ENCODE results near the gene TLE1. TPM values are rescaled to one million over a fixed set of nuclear protein-coding genes. Genes with fewer than 3 reads are reported as not detected.

Gene TLE1
- total and polyA plus RNA-seq, 9 of the 15 experiments (the other 6 are each of a cell fraction or from before 2014, with no cell fraction given) = 0.11 TPM; not detected in 8

GRCh38 chr9:81632599-81632998 is 56.7 kb downstream of the TLE1 start:
- 0% methylated on average over 1 of the region's 1 CpG for WGBS (ENCODE audit: insufficient coverage, low coverage, missing lambda C conversion rate)

DNA sequence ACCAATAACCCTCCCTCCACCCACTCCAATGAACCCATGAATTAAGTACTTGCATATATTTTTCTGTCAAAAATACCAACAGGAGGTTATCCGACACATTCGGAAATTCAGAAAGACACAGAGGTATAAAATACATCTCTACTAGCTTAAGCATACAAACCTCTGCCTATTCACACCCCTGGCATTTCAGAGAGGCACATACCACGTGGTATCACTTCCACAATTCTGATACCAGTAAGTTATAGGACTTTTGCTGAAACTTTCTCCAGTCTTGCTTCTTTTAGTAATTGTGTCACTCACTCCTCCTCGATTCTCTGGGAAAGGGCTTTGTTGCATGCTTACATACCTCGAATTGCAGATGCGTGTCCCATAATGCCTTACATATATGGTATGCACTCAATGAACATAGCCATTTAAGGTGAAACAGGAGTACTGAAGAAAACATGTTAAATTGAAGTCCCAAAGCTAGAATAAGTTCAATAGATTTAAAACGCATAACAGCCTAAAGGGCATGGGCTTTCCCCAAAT is 58.1 kb downstream of the TLE1 start:
- H3K36me3 ChIP-seq (ENCODE audit: control insufficient read depth, insufficient read depth, low read length) = no peaks in the 10 kb centered on the region
- no peaks in the 10 kb centered on the region for H3K9me3 ChIP-seq (replicated peaks; ENCODE audit: control insufficient read depth, insufficient read depth, low read depth, low read length)
- no peak overlapping the region for H2AFZ ChIP-seq (ENCODE audit: low read depth, low read length)
- ChIA-PET POLR2A (no interaction called here), CTCF (ENCODE audit: low intra/inter-chr PET ratio) (no interaction called here)
- WGBS (ENCODE audit: insufficient coverage, low coverage, missing lambda C conversion rate) = 0% methylated on average over 7 of the region's 7 CpGs
- FAIRE-seq (no peak), ATAC-seq (no peak), DNase-seq (ENCODE audit: extremely low read depth in 1 of 4, low spot score in 3 of 4) (no peak)
- H3K9me1 ChIP-seq (ENCODE audit: control insufficient read depth, insufficient read depth, low read length) = no peaks in the 10 kb centered on the region
- intact Hi-C loops (cut with micrococcal nuclease) = no loop called here
- no peaks in the 10 kb centered on the region for H3K27me3 ChIP-seq (ENCODE audit: control insufficient read depth in 2 of 2, insufficient read depth in 2 of 2, low read length in 2 of 2)
- no peak overlapping the region for H3K4me3 ChIP-seq
- H3K9ac ChIP-seq (ENCODE audit: insufficient read depth in 1 of 2, low read depth in 2 of 2, low read length in 2 of 2) = no peak overlapping the region
- H3K27ac ChIP-seq (ENCODE audit: extremely low read depth, low read depth, low read length) = no peak overlapping the region
- no peaks in the 10 kb centered on the region for H3K79me2 ChIP-seq (ENCODE audit: control insufficient read depth, insufficient read depth, low read length)
- H3K4me1 ChIP-seq (replicated peaks in 1 of 2; ENCODE audit: control insufficient read depth in 2 of 2, insufficient read depth in 2 of 2, low read length in 2 of 2) = no peaks in the 10 kb centered on the region
- H3K4me2 ChIP-seq (ENCODE audit: insufficient read depth, low read length) = no peak overlapping the region
- in situ Hi-C loops (cut with MboI) = no loop called here
- no peaks in the 10 kb centered on the region for H4K20me1 ChIP-seq (replicated peaks; ENCODE audit: control insufficient read depth, insufficient read depth, low read length)
- BruUV-seq (replicated peaks) = no TSS peak
- TF ChIP-seq MEF2A (IDR thresholded peaks at IDR 0.05; ENCODE audit: control insufficient read depth, low read depth, low read length) (no peak), RNF2 (IDR thresholded peaks at IDR 0.05) (no peak), KAT7 (CRISPR knock-in tag; IDR thresholded peaks at IDR 0.05; ENCODE audit: borderline replicate concordance) (no peak), SMAD2 (IDR thresholded peaks at IDR 0.05; ENCODE audit: low read depth, low read length) (no peak), ARHGAP35 (IDR thresholded peaks at IDR 0.05; ENCODE audit: partially characterized antibody) (no peak), ZNF146 (CRISPR knock-in tag; IDR thresholded peaks at IDR 0.05; ENCODE audit: unreplicated experiment) (no peak), PRMT5 (CRISPR knock-in tag; IDR thresholded peaks at IDR 0.05) (no peak), ETV1 (tag; conservative IDR thresholded peaks at IDR 0.05; ENCODE audit: low read depth) (no peak), HCFC1 (IDR thresholded peaks at IDR 0.05; ENCODE audit: low read depth, low read length) (no peak), ZNF239 (CRISPR knock-in tag; IDR thresholded peaks at IDR 0.05) (no peak), ZNF143 (CRISPR knock-in tag; IDR thresholded peaks at IDR 0.05) (no peak), ZNF512 (tag; IDR thresholded peaks at IDR 0.05) (no peak)
- TF ChIP-seq, protein P1, sequence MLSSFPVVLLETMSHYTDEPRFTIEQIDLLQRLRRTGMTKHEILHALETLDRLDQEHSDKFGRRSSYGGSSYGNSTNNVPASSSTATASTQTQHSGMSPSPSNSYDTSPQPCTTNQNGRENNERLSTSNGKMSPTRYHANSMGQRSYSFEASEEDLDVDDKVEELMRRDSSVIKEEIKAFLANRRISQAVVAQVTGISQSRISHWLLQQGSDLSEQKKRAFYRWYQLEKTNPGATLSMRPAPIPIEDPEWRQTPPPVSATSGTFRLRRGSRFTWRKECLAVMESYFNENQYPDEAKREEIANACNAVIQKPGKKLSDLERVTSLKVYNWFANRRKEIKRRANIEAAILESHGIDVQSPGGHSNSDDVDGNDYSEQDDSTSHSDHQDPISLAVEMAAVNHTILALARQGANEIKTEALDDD (IDR thresholded peaks at IDR 0.05) = no peak

More at GRCh38 chr9:81632599-81632998, 56.7 kb downstream of the TLE1 start:
- Histone ChIP-seq H3K9me3 (replicated peaks; ENCODE audit: control insufficient read depth, insufficient read depth, low read depth, low read length) (no peaks in the 10 kb centered on the region), H3K4me1 (replicated peaks in 1 of 2; ENCODE audit: control insufficient read depth in 2 of 2, insufficient read depth in 2 of 2, low read length in 2 of 2) (no peaks in the 10 kb centered on the region), H4K20me1 (replicated peaks; ENCODE audit: control insufficient read depth, insufficient read depth, low read length) (no peaks in the 10 kb centered on the region), H3K79me2 (ENCODE audit: control insufficient read depth, insufficient read depth, low read length) (no peaks in the 10 kb centered on the region), H3K36me3 (ENCODE audit: control insufficient read depth, insufficient read depth, low read length) (no peaks in the 10 kb centered on the region), H3K4me3 (no peak overlapping the region), H3K9ac (ENCODE audit: insufficient read depth in 1 of 2, low read depth in 2 of 2, low read length in 2 of 2) (no peak overlapping the region), H3K27me3 (ENCODE audit: control insufficient read depth in 2 of 2, insufficient read depth in 2 of 2, low read length in 2 of 2) (no peaks in the 10 kb centered on the region), H3K27ac (ENCODE audit: extremely low read depth, low read depth, low read length) (no peak overlapping the region), H2AFZ (ENCODE audit: low read depth, low read length) (no peak overlapping the region), H3K4me2 (ENCODE audit: insufficient read depth, low read length) (no peak overlapping the region), H3K9me1 (ENCODE audit: control insufficient read depth, insufficient read depth, low read length) (no peaks in the 10 kb centered on the region)
- ATAC-seq (no peak), DNase-seq (ENCODE audit: extremely low read depth in 1 of 4, low spot score in 3 of 4) (no peak), FAIRE-seq (no peak)
- intact Hi-C loops (cut with micrococcal nuclease) (no loop called here), in situ Hi-C loops (cut with MboI) (no loop called here)
- POLR2A ChIA-PET = interaction anchor here (0.6 kb wide), 1 partner anchor 13 kb away, joined by 3 read pairs; no protein-coding TSS in a partner anchor
- no TSS peak for BruUV-seq (replicated peaks)
- CTCF ChIA-PET (ENCODE audit: low intra/inter-chr PET ratio) = no interaction called here
- TF ChIP-seq TAF9B (IDR thresholded peaks at IDR 0.05; ENCODE audit: partially characterized antibody) (no peak), STAT5A (IDR thresholded peaks at IDR 0.05; ENCODE audit: borderline replicate concordance, low read length) (no peak), MYBL2 (IDR thresholded peaks at IDR 0.05; ENCODE audit: low read depth) (no peak), MYBL2 (CRISPR knock-in tag; IDR thresholded peaks at IDR 0.05; ENCODE audit: borderline replicate concordance) (no peak), CEBPG (CRISPR knock-in tag; IDR thresholded peaks at IDR 0.05) (no peak), CEBPG (tag; conservative IDR thresholded peaks at IDR 0.05 in 1 of 2, IDR thresholded peaks at IDR 0.05 in 1 of 2) (no peak), C11orf30 (IDR thresholded peaks at IDR 0.05; ENCODE audit: low read depth) (no peak)
